Measurements from ENCODE around the gene ELF5.

- TF ChIP-seq CTCF (IDR thresholded peaks at IDR 0.05) = no peak
- TF ChIP-seq POLR2A (IDR thresholded peaks at IDR 0.05) = no peak
- TF ChIP-seq POLR2AphosphoS5 (IDR thresholded peaks at IDR 0.05) = no peak
These were observed 3.4 kb downstream of the ELF5 start for GRCh38 chr11:34510218-34510617.
